GM10266 (cell line): Measurements from ENCODE around the gene USH2A.

ENCODE experiments used
- DNase-seq: peaks from one replicate; pipeline ENCODE4 v3.0.0; 2012; ENCODE audit errors: extremely low spot score
- TF ChIP-seq, protein P1 (sequence below): IDR thresholded peaks from 2 replicates; pipeline ENCODE4 v1.5.1; 2012; ENCODE audit warnings: mild to moderate bottlenecking, low read depth; ENCODE audit not compliant: control insufficient read depth, insufficient read depth; ENCODE audit errors: missing control alignments

Gene USH2A

GRCh38 chr1:216119600-216119999 lies 303.6 kb downstream of the USH2A start:
- TF ChIP-seq, protein P1, sequence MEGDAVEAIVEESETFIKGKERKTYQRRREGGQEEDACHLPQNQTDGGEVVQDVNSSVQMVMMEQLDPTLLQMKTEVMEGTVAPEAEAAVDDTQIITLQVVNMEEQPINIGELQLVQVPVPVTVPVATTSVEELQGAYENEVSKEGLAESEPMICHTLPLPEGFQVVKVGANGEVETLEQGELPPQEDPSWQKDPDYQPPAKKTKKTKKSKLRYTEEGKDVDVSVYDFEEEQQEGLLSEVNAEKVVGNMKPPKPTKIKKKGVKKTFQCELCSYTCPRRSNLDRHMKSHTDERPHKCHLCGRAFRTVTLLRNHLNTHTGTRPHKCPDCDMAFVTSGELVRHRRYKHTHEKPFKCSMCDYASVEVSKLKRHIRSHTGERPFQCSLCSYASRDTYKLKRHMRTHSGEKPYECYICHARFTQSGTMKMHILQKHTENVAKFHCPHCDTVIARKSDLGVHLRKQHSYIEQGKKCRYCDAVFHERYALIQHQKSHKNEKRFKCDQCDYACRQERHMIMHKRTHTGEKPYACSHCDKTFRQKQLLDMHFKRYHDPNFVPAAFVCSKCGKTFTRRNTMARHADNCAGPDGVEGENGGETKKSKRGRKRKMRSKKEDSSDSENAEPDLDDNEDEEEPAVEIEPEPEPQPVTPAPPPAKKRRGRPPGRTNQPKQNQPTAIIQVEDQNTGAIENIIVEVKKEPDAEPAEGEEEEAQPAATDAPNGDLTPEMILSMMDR, result peak; percentile 36
- DNase-seq, result peak; percentile 8

DNA sequence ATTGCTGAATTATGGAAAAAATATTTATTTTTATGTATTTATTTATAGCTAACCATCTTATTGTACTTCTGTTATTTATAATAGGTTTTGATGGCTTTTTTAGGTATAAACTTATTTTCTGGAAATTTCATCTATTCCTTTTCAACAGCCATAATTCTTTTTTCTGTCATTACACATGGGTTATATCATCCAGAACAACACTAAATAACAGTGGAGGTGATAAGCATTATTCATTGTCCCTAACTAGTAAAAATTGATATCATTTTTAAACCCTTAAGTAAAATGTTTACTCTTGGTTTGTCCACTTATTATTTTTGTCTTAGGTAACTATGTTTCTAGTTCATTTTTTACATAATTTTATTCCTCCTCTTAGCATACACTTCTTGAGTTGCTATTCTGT lies 309.1 kb downstream of the USH2A start:
- TF ChIP-seq, protein P1, result no peak
- no peak for DNase-seq

DNA sequence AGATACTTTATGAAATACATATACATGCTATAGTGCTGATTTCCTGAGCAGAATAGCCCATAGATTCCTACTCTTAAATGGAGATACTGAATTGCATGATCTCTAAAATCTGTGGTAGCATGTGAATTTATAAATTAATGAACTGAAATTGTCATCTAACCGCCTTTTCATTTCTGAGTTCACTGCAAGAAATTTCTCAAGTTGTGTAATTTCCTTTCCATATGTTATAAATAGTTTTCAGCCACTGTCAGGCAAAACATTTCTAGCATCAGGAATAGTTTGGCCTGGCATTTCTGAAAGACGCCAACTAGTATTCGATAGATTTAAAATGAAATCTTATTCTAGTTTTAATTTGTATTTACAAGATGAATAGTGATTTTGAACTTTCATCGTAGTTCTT lies 310.1 kb downstream of the USH2A start:
- no peak for DNase-seq
- TF ChIP-seq, protein P1, result no peak

DNA sequence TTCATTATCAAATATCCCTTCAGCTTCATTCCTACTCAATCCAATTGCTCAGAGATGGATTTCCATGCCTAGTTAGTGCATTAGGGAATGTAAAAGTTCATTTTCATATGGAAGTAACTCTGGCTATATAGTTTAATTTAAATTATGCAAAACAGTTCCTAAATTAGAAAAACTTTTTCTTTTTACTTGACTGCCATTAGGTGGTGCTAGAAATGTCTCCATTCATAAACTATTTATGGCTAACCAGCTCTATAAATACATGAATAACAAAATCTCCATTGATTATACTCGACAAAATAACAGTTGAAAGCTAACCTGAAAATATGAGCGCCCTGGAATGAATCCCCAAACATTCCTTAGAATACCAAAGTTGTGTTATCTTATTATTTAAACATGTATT lies 311.4 kb downstream of the USH2A start:
- no peak for DNase-seq
- TF ChIP-seq, protein P1, result no peak

- TF ChIP-seq, protein P1, result no peak
- DNase-seq, result no peak
Measured at GRCh38 chr1:216095400-216095799, 327.8 kb downstream of the USH2A start.

DNA sequence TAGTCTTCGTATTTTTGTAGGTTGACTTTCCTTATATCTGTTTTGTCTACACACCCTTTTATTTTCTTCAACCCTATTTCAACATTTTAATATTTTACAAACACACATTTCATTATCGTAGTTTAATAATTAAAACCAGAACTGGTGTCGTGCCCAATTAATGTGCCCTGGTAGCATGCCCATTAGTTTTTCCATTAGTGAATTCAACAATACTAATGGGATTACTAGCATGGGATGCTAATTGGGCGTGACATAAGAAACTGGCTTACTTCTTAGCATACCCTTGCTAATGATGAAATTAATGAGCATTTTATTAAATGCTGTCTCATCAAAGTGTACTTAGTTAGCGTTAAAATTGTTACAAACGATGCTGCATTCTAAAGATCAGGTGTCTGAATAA lies 332.7 kb downstream of the USH2A start:
- TF ChIP-seq, protein P1, result no peak

GRCh38 chr1:216086678-216087077 lies 336.6 kb downstream of the USH2A start:
- TF ChIP-seq, protein P1, result no peak
- DNase-seq, result no peak

More for the DNA sequence above, 332.7 kb downstream of the USH2A start:
- no peak for DNase-seq
